Nephron (organoid): Measurements from ENCODE around the gene HAUS7.

Experiments
- H3K27ac Mint-ChIP-seq, 3 experiments: 2 replicates each; pipeline ENCODE4 v1.8.0; 2020; ENCODE audit warnings: mixed read lengths in 3 of 3, mild to moderate bottlenecking in 2 of 3, moderate library complexity in 1 of 3
- H3K27me3 Mint-ChIP-seq: 2 replicates; pipeline ENCODE4 v1.8.0; 2021; ENCODE audit warnings: low read depth, mild to moderate bottlenecking, moderate library complexity, mixed read lengths
- H3K36me3 Mint-ChIP-seq: 2 replicates; pipeline ENCODE4 v1.8.0; 2020; ENCODE audit warnings: low read depth, mixed read lengths
- H3K4me1 Mint-ChIP-seq: 2 replicates; pipeline ENCODE4 v1.8.0; 2020; ENCODE audit warnings: mixed read lengths
- H3K4me3 Mint-ChIP-seq, 3 experiments: 2 replicates each; pipeline ENCODE4 v1.8.0; 2020; ENCODE audit warnings: mild to moderate bottlenecking in 3 of 3, mixed read lengths in 3 of 3, moderate library complexity in 2 of 3
- H3K9me3 Mint-ChIP-seq: 2 replicates; pipeline ENCODE4 v1.8.0; 2020; ENCODE audit warnings: mixed read lengths
- CTCF ChIP-seq, 3 experiments: fragments of 200-600 bp; sonication (generic); IDR thresholded peaks; one replicate each; pipeline ENCODE4 v1.5.0; 2021; ENCODE audit warnings: antibody characterized with exemption in 3 of 3; ENCODE audit not compliant: unreplicated experiment in 3 of 3

HAUS7 gene

DNA sequence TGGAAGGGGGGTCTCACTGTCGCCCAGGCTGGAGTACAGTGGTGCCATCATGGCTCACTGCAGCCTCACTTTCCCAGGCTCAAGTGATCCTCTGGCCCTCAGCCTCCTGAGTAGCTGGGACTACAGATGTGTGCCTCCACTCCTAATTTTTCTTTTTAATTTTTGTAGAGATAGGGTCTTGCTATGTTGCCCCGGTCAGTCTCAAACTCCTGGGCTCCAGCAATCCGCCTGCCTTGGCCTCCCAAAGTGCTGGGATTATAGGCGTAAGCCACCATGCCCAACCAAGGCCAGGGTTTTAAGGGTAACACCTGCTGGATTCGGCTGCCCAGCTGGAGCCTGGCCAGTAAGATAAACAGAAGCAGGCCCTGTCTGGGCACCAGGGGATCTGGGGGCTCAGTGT lies 27.9 kb downstream of the HAUS7 start:
- Mint-ChIP-seq H3K9me3 (peaks cover 12% of the 10 kb centered on the region), H3K27ac (no peak overlapping the region), H3K4me1 (no peaks in the 10 kb centered on the region), H3K4me3 (no peak overlapping the region), H3K27me3 (peaks cover 8% of the 10 kb centered on the region), H3K36me3 (no peaks in the 10 kb centered on the region)
- no peak for TF ChIP-seq CTCF (IDR thresholded peaks at IDR 0.05; ENCODE audit: unreplicated experiment in 3 of 3)

- H3K36me3 Mint-ChIP-seq, result no peaks in the 10 kb centered on the region
- no peak overlapping the region for H3K27ac Mint-ChIP-seq
- peaks cover 8% of the 10 kb centered on the region for H3K27me3 Mint-ChIP-seq
- H3K4me3 Mint-ChIP-seq, result no peak overlapping the region
- TF ChIP-seq CTCF (IDR thresholded peaks at IDR 0.05; ENCODE audit: unreplicated experiment in 3 of 3), result no peak
- no peaks in the 10 kb centered on the region for H3K4me1 Mint-ChIP-seq
- peaks cover 13% of the 10 kb centered on the region for H3K9me3 Mint-ChIP-seq
These were observed 28.4 kb downstream of the HAUS7 start for GRCh38 chrX:153441981-153442380.

- no peaks in the 10 kb centered on the region for H3K4me1 Mint-ChIP-seq
- H3K4me3 Mint-ChIP-seq, result no peak overlapping the region
- no peak overlapping the region for H3K27ac Mint-ChIP-seq
- peaks cover 13% of the 10 kb centered on the region for H3K9me3 Mint-ChIP-seq
- H3K27me3 Mint-ChIP-seq, result peaks cover 8% of the 10 kb centered on the region
- TF ChIP-seq CTCF (IDR thresholded peaks at IDR 0.05; ENCODE audit: unreplicated experiment in 3 of 3), result no peak
- H3K36me3 Mint-ChIP-seq, result no peaks in the 10 kb centered on the region
These were observed 29.1 kb downstream of the HAUS7 start for GRCh38 chrX:153441296-153441695.

DNA sequence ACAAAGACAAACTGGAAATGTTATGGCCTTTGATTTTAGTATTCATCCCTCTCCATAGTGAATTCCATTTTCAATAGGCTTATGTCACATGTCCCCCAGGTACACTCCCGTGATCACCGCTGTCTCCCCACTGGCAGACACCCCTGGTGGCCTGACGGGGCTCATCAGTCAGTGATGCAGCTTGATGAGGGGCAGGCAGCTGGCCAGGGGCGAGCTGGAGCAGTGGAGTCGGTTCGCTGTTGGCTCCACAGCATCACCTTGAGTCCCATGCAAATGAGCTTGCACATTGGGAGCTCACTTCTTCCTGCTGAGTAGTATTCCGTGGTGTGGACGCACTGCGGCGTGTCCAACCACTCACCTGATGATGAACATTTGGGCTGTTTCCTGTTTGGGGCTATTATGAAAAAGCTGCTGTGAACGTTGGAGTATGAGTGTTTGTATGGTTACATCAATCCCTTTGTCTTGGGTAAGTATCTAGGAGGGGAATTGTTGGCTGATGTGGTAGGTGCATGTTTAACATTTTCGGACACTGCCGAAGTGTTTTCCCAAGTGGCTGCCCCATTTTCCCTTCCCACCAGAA lies 29.7 kb downstream of the HAUS7 start:
- H3K36me3 Mint-ChIP-seq, result no peaks in the 10 kb centered on the region
- H3K4me3 Mint-ChIP-seq, result no peak overlapping the region
- no peak overlapping the region for H3K27ac Mint-ChIP-seq
- peaks cover 8% of the 10 kb centered on the region for H3K27me3 Mint-ChIP-seq
- H3K4me1 Mint-ChIP-seq, result no peaks in the 10 kb centered on the region
- H3K9me3 Mint-ChIP-seq, result peaks cover 16% of the 10 kb centered on the region
- TF ChIP-seq CTCF (IDR thresholded peaks at IDR 0.05; ENCODE audit: unreplicated experiment in 3 of 3), result no peak

- Mint-ChIP-seq H3K4me3 (no peak overlapping the region), H3K36me3 (no peaks in the 10 kb centered on the region), H3K4me1 (no peaks in the 10 kb centered on the region), H3K27me3 (peaks cover 8% of the 10 kb centered on the region), H3K9me3 (peaks cover 16% of the 10 kb centered on the region), H3K27ac (no peak overlapping the region)
- TF ChIP-seq CTCF (IDR thresholded peaks at IDR 0.05; ENCODE audit: unreplicated experiment in 3 of 3), result no peak
These were observed 30.4 kb downstream of the HAUS7 start for GRCh38 chrX:153439977-153440376.

DNA sequence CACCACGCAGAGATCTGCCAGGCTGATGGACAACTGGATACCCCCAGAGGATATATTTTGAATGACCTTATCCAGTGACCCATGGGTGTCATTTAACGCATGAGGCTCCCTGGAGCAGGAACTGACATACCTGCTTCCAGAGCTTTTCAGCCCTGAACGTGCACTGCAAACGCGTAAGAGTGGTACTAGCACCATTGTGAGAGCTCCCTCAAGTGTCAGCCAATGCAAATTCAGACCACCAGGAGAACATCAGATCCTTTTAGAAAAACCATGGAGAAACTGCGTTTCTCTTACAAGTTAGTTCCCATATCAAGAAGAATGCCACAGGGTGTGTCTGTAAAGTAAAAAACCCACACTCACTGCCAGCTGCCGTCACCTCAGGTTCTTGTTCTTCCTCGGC lies 31.8 kb downstream of the HAUS7 start:
- H3K4me3 Mint-ChIP-seq, result no peak overlapping the region
- peaks cover 20% of the 10 kb centered on the region for H3K9me3 Mint-ChIP-seq
- peaks cover 8% of the 10 kb centered on the region for H3K27me3 Mint-ChIP-seq
- H3K36me3 Mint-ChIP-seq, result no peaks in the 10 kb centered on the region
- no peak overlapping the region for H3K27ac Mint-ChIP-seq
- no peaks in the 10 kb centered on the region for H3K4me1 Mint-ChIP-seq
- TF ChIP-seq CTCF (IDR thresholded peaks at IDR 0.05; ENCODE audit: unreplicated experiment in 3 of 3), result peak; percentile 36 to 49 (median 46)
